GM19023 (cell line): ENCODE results near the gene FAM118B.
A peak's percentile ranks its signal among the peaks of the same experiment; 100 is the strongest.

ENCODE experiments used
- ATAC-seq: cut with Tn5 transposase; IDR thresholded peaks from one replicate; pipeline ENCODE4 v1.9.1; 2021; ENCODE audit warnings: mild to moderate bottlenecking, moderate library complexity; ENCODE audit not compliant: unreplicated experiment

The FAM118B gene

DNA sequence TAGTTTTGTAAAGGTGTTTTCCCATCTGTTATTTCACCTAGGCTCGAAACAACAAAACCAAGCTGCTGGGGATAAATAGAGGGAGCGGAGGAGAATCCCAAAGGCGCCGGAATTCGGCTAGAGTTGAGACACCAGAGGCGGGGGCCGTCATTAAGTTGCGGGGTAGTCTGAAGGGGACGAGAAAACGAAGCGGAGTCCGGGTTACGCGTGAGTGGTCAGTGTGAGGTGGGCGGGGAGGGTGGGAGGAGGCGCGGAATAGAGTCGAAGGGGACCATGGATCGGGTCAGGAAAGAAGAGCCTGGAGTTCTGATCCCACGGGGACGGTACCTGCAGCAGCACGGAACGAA, 56.8 kb downstream of the FAM118B start:
- peak; percentile 7 for ATAC-seq

GRCh38 chr11:126268708-126269579, 57.4 kb downstream of the FAM118B start, which contains the start of the genes FOXRED1 and SRPRA:
Gene FOXRED1, plus strand, starts transcription at chr11:126269154. Its CDS starts 53 bp downstream, at chr11:126269207.
Gene SRPRA, minus strand, starts transcription at chr11:126268895. Its CDS starts 91 bp downstream, at chr11:126268804.
- peak; percentile 99 for ATAC-seq

- no peak for ATAC-seq
Observed at GRCh38 chr11:126277322-126277721, 65.7 kb downstream of the FAM118B start.

GRCh38 chr11:126277780-126278179, 66.2 kb downstream of the FAM118B start:
- ATAC-seq = no peak

- no peak for ATAC-seq
Observed at GRCh38 chr11:126279191-126279590, 67.6 kb downstream of the FAM118B start.

DNA sequence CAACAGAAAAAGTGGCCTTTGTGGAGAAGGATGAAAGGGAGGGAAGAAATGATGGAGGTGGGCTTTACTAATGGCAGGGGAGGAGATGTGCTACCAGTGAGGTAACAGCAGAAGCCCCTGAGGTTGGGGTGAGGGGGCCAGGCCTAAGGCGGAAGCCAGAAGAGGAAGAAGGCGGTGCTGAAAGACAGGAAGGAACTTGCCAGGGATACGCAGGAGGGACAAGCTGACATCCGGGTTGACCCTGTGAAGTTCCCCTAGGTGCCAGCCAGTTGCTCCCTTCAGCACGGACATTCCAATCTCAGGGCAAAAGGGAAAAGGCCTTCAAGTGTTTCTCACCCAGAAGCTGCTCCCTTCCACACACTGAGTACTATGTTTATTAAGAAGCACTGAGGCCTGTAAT, 69.0 kb downstream of the FAM118B start:
- ATAC-seq = no peak

DNA sequence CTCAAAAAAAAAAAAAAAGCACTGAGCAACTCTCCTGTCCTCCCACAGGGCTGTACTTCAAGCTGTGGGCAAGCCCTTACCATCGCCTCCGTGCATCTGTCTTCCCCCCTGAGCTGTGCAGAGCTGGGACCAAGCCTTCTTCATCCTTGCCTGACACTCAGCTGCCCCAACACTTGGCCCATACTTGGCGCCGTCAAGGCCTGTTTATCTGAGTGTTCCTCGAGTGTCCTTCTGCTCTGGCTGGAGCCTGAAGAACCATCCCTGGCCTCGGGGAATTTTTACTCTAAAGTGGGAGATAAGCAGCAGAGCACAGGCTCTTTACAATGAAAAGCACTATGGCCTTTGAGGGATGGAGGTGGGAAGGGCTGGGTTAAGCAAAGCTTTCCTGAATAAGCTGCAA, 69.7 kb downstream of the FAM118B start:
- no peak for ATAC-seq

- ATAC-seq = no peak
Observed at GRCh38 chr11:126281666-126282175, 70.1 kb downstream of the FAM118B start.

- peak; percentile 24 for ATAC-seq
Observed at GRCh38 chr11:126282361-126282735, 70.8 kb downstream of the FAM118B start.

- ATAC-seq = peak; percentile 63
Observed at GRCh38 chr11:126282736-126283591, 71.4 kb downstream of the FAM118B start, which contains the start of gene TIRAP. Gene TIRAP, plus strand, starts transcription at chr11:126283093. Its CDS starts 7,802 bp downstream, at chr11:126290895.

DNA sequence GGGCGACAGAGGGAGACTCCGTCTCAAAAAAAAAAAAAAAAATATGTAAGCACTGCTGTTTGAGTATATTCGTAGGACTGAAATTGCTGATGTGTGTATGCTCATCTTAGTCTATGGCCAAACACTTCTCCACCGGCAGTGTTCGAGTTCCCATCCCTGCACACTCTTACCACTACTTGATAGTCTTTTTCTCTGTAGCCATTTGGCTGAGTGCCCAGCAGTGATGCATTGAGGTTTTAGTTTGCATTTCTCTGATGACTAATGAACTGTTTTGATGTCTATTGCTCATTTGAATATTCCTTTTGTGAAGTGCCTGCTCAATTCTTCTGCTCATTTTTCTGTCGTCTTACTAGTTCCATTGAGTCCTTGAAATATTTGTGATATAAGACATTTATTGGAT, 73.2 kb downstream of the FAM118B start:
- peak; percentile 42 for ATAC-seq

DNA sequence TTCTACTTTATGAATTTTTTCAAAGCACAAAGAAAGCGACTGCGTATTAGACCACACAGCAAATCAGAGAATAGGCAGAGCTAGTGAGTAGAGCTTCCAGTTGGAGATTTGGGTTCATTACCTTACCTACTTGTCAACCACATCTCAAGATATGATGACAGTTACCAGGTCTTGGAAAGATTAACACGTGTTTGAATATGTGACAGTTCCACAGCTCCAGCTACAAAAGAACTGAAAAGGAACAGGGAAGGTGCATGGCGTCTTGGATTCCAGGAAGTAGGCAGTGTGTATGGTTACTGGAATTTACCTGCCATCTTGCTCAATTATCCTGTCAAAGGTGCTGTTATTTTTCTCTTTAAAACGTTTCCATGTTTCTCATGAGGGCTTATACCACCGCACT, 76.7 kb downstream of the FAM118B start:
- no peak for ATAC-seq

- ATAC-seq = no peak
Observed at GRCh38 chr11:126290887-126291286, 79.3 kb downstream of the FAM118B start.

- no peak for ATAC-seq
Observed at GRCh38 chr11:126293726-126294125, 82.1 kb downstream of the FAM118B start.

GRCh38 chr11:126297004-126297403, 85.4 kb downstream of the FAM118B start:
- no peak for ATAC-seq

DNA sequence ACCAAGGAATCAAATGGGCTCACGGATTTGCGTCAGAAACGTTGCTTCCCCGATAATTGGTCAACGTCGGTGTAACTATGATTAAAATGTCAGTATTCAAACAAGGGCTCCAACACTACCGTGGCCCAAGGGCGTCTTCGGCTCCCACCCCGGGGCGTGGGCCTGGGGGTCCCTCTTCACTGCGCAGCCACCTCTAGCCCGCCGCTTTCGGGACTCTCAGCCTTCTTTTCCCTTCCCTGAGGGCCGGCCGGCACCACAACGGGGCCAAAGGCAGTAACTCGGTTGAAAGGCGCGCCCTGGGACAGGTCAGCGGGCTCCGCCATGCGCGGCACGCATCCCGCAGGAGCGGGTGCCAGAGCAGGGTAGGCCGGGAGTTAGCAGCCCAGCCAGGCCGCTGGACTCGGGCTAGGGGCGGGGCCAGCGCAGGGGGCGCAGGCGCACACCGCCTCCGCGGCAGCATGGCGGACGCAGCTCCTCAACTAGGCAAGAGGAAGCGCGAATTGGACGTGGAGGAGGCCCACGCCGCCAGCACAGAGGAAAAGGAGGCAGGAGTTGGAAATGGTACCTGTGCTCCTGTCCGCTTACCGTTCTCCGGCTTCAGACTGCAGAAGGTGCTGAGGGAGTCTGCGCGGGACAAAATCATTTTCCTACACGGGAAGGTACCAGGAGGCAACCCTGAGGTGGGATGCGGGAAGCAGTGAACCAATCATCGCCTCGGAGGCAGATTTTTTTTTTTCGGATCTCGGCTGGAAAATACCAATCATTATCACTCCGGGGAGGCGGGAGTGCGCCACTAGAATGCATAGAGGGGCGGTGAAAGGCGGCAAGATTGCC, 92.3 kb downstream of the FAM118B start, which contains the start of gene DCPS:
Gene DCPS, plus strand, starts transcription at position 438 of the 834 bp plus-strand sequence. Its CDS starts 21 bp downstream, at position 459.
- peak; percentile 90 for ATAC-seq

DNA sequence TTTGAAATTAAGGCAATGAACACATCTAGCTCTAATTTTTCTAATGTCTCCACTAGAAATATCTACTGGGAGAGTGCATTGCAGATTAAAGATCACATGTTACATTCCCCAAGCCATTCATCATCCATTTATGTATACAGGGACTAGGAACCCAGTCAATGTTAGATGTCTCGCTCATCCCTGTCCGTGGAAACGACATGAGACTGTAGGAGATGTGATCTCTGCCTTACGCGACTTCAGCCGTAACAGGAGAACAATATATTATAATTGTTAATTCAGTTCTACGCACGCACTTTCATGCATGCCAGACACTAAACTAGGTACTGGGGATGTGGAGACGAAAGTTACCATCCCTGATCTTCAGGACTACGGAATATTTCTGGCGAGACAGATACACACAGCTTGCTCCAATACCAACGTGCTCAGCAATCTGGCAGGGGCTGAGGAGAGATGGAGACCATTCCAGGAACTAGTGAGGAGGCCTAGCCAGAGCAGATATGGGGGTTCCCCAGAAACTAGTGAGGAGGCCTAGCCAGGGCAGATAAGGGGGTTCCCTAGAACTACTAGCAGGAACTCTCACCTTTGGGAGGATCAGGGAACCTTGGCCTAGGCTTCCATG, 93.0 kb downstream of the FAM118B start:
- no peak for ATAC-seq

DNA sequence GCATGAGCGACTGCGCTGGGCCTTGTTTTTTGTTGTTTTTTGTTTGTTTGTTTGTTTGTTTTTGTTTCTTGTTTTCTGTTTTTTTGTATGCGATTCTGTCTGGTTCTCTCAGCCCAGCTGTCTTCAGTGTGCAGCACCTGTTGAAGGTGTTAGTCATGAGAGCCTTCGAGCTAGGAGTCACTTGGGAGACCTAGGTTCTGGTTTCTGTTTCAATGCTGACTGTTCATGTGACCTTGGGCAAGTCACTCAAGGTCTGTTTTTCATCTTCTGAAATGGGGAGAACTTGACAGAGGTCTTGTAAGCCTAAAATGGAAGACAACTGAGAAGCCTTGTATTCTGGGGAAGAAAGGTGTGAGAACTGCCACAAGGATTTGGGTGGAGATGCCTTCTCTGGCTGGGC, 94.1 kb downstream of the FAM118B start:
- peak; percentile 57 for ATAC-seq

- no peak for ATAC-seq
Observed at GRCh38 chr11:126307706-126308105, 96.1 kb downstream of the FAM118B start.

GRCh38 chr11:126308271-126308671, 96.7 kb downstream of the FAM118B start:
- ATAC-seq = no peak
